ENCODE results near the gene LRRC57.

LRRC57 gene

DNA sequence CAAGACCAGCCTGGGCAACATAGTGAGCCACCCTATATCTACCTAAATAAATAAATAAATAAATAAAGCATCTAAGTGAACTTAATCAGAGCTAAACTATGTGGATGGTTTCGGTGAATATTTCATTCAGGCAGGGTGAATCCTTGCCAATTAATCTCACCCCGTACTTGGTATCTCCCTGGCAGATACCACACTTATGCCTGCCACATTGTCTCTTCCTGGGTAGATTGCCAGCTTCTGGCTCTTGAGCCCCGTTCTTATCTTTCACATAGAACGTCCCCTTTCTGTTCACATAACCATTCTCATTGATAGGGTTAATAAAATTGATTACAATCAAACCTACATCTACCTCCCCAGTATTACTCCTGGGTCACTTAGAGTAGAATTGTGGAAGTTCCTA is 46.1 kb downstream of the LRRC57 start:
- H3K4me1 ChIP-seq: peaks cover 0 to 73% (median 18%) of the 10 kb centered on the region in 4 donors
- H3K9me3 ChIP-seq: no peaks in the 10 kb centered on the region
- DNase-seq: no peak
- TF ChIP-seq, protein P1, sequence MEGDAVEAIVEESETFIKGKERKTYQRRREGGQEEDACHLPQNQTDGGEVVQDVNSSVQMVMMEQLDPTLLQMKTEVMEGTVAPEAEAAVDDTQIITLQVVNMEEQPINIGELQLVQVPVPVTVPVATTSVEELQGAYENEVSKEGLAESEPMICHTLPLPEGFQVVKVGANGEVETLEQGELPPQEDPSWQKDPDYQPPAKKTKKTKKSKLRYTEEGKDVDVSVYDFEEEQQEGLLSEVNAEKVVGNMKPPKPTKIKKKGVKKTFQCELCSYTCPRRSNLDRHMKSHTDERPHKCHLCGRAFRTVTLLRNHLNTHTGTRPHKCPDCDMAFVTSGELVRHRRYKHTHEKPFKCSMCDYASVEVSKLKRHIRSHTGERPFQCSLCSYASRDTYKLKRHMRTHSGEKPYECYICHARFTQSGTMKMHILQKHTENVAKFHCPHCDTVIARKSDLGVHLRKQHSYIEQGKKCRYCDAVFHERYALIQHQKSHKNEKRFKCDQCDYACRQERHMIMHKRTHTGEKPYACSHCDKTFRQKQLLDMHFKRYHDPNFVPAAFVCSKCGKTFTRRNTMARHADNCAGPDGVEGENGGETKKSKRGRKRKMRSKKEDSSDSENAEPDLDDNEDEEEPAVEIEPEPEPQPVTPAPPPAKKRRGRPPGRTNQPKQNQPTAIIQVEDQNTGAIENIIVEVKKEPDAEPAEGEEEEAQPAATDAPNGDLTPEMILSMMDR (IDR thresholded peaks at IDR 0.05): no peak
- intact Hi-C loops (cut with DNase I; ENCODE audit: low total_unique reads): no loop called here
- no peaks in the 10 kb centered on the region for H3K36me3 ChIP-seq
- no peaks in the 10 kb centered on the region for H3K27me3 ChIP-seq
- no peak overlapping the region for H3K4me3 ChIP-seq
- H3K27ac ChIP-seq: no peak overlapping the region

DNA sequence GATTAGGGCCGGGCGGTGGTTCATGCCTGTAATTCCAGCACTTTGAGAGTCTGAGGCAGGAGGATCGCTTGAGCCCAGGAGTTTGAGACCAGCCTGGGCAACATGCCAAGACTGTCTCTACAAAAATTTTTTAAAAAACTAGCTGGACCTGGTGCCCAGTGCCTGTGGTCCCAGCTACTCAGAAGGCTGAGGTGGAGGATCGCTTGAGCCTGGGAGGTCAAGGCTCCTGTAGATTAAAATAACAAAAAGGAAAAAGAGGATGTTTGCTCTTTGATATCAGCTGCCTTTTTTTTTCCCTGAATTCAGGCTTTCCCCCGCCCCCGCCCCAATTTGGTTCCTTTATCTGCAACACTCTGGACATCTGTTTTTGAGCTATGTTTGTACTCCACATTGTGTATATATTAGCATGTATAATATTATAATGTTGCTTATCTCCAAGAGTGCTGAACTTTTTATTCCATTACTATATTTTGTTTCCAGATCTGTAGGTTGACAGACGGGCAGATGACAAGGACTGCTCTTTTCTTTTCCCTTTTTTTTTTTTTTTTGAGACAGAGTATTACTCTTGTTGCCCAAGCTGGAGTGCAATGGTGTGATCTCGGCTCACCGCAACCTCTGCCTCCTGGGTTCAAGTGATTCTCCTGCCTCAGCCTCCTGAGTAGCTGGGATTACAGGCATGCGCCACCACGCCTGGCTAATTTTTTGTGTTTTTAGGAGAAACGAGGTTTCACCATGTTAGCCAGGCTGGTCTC is 48.6 kb downstream of the LRRC57 start:
- Histone ChIP-seq H3K27me3 (no peaks in the 10 kb centered on the region), H3K36me3 (no peaks in the 10 kb centered on the region), H3K4me1 (peaks cover 0 to 73% (median 27%) of the 10 kb centered on the region in 4 donors), H3K4me3 (no peak overlapping the region), H3K27ac (peak overlapping the region; percentile 46 to 63), H3K9me3 (no peaks in the 10 kb centered on the region)
- intact Hi-C loops (cut with DNase I; ENCODE audit: low total_unique reads): no loop called here
- no peak for DNase-seq
- TF ChIP-seq, protein P1 (IDR thresholded peaks at IDR 0.05): no peak

DNA sequence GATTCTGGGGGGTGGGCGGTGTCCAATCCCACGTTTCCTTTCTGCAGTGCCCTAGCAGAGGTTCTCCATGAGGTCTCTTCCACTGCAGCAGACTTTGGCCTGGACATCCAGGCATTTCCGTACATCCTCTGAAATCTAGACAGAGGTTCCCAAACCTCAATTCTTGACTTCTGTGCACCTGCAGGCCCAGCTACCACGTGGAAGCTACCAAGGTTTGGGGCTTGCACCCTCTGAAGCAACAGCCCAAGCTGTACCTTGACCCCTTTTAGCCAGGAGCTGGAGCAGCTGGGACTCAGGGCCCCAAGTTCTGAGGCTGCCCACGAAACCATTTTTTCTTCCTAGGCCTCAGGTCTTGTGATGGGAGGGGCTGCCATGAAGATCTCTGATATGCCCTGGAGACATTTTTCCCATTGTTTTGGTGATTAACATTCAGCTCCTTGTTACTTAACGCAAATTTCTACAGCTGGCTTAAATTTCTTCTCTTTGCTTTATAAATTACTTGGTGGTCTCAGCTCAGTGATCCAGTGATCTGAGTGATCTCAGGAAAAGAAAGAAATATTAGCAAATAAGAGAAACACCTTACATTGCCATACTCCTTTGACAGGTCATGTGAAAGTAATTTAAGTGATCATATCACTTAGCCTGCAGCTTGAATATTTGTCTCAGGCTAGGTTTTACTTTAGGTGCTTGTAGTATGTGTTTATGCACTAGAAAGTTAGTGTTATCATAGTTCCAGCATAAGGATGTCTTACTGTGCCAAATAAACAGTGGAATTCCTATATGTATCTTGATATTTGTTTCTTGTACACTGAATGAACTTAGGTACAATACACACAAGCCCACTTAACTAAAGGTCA is 50.2 kb downstream of the LRRC57 start:
- TF ChIP-seq, protein P1 (IDR thresholded peaks at IDR 0.05): no peak
- peaks cover 3 to 79% (median 34%) of the 10 kb centered on the region in 4 donors for H3K4me1 ChIP-seq
- H3K9me3 ChIP-seq: no peaks in the 10 kb centered on the region
- H3K27ac ChIP-seq: peak overlapping the region; percentile 46 to 63
- H3K27me3 ChIP-seq: no peaks in the 10 kb centered on the region
- no peak for DNase-seq
- H3K36me3 ChIP-seq: no peaks in the 10 kb centered on the region
- intact Hi-C loops (cut with DNase I; ENCODE audit: low total_unique reads): no loop called here
- no peak overlapping the region for H3K4me3 ChIP-seq

DNA sequence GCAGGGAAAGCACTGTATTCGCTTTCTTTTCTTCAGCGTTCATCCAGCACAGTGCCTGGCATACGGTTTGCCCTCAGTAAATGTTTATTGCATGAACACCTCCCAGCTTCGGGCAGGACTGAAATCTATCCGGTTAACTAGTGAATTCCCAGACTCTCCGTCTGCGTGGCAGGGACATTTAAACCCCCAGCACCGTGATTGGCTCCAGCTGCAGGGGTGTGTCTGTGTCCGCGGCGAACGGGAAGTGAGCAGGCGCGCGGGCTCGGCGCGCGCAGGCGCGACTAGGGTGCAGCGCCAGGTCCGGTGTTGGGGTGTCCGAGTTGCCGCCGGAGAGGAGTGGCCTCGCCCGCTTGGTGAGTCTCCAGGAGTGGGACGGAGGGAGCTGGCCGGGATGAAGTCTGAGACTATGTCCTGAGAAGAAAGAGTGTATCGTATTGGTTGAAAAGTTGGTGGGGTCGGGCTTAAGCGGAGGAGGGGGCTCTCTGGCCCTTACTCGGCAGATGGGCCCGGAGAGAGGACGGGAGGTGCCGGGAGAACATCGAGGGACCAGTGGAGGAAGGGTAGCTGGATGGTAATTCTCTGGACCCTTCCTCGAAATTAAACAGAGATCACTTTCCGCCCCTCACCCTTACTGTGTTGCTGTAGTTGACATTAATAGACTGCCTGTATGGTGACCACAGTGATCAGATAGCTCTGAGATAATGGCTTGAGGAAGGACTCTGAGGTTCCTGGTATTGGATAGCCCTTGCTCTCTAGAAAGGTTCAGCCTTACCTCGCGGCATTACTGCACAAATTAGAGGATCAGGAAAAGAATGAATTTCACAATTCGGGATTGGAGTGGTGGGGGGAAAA is 53.0 kb downstream of the LRRC57 start, which contains the start of gene SNAP23:
Gene SNAP23 (plus strand): TSS at position 274 of the 852 bp plus-strand sequence. CDS start 16,213 bp downstream, outside the sequence.
- Histone ChIP-seq H3K27ac (peak within 1 kb of the TSS; percentile 94 to 97), H3K36me3 (no peaks in the 10 kb centered on the region), H3K4me1 (peaks cover 3 to 73% (median 32%) of the 10 kb centered on the region in 4 donors), H3K4me3 (peak within 1 kb of the TSS; percentile 78 to 86), H3K9me3 (no peaks in the 10 kb centered on the region), H3K27me3 (no peaks in the 10 kb centered on the region)
- DNase-seq: peak; percentile 97
- TF ChIP-seq, protein P1 (IDR thresholded peaks at IDR 0.05): no peak
- intact Hi-C loops (cut with DNase I; ENCODE audit: low total_unique reads): no loop called here

DNA sequence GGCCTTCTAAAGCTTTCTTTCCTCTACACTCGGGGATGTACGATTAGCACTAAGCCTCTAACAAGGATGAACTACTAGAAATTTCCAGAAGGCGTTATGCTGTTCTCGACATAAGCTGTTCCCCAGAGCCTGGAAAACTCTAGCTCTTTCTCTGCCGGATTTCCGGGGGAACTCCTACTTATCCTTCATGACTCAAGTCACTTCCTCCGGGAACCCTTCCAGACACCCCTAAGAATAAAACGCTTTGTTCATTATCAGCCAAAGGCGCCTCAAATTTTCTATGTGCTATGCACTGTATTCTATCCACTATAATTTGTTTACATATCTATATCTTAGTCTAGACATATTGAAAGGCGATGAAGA is 53.6 kb downstream of the LRRC57 start:
- Histone ChIP-seq H3K36me3 (no peaks in the 10 kb centered on the region), H3K4me1 (peaks cover 3 to 68% (median 32%) of the 10 kb centered on the region in 4 donors), H3K4me3 (peak overlapping the region; percentile 78 to 86), H3K27me3 (no peaks in the 10 kb centered on the region), H3K27ac (peak overlapping the region; percentile 94 to 97), H3K9me3 (no peaks in the 10 kb centered on the region)
- TF ChIP-seq, protein P1 (IDR thresholded peaks at IDR 0.05): no peak
- DNase-seq: peak in 1 of 2 donors; percentile 58
- intact Hi-C loops (cut with DNase I; ENCODE audit: low total_unique reads): no loop called here
